HepG2 (cell line): ENCODE results near the gene HOXA7. TPM values are rescaled to one million over a fixed set of nuclear protein-coding genes. Genes with fewer than 3 reads are reported as not detected.

Experiments used
- ATAC-seq: fragments of 200-7000 bp; cut with Tn5 transposase; 3 replicates; pipeline ENCODE4 v1.9.1; 2020; ENCODE audit warnings: mild to moderate bottlenecking, moderate library complexity
- BruUV-seq: library from RNA; stranded (reverse); fragments of 400-500 nt; replicated peaks from 2 replicates; lab custom pipeline; 2021; lab: Mats Ljungman, UMichigan
- CTCF ChIA-PET: fragments of 300-600 bp; formaldehyde crosslinking; extraction: SDS; loops from one replicate; lab custom pipeline; 2021; ENCODE audit warnings: low total read pairs, inconsistent platforms, low intra/inter-chr PET ratio; lab: Yijun Ruan, JAX
- POLR2A ChIA-PET: fragments of 350-600 bp; sonication (Branson Sonifier 250); formaldehyde crosslinking; loops from one replicate; lab custom pipeline; 2020; ENCODE audit warnings: antibody characterized with exemption, inconsistent platforms; lab: Yijun Ruan, JAX
- DNase-seq: peaks from one replicate; pipeline ENCODE4 v3.0.0-alpha.2; 2015; ENCODE audit warnings: low spot score
- FAIRE-seq: peaks from 3 replicates; lab custom pipeline; 2011; peaks lifted over from hg19 to GRCh38; lab: Jason Lieb, UNC
- H2AFZ ChIP-seq: one replicate; pipeline ENCODE4 v1.6.1; 2011; ENCODE audit warnings: low read length, inconsistent platforms
- H3K27ac ChIP-seq: fragments of 300-600 bp; 3 replicates; pipeline ENCODE4 v1.8.0; 2011; ENCODE audit warnings: mixed run types, mild to moderate bottlenecking, mixed read lengths, low read length, inconsistent platforms; ENCODE audit not compliant: insufficient read depth; ENCODE audit errors: extremely low read length
- H3K27me3 ChIP-seq, 2 experiments: fragments of 200-600 bp in 1 of 2; 2 replicates in 1 of 2; 3 replicates in 1 of 2; pipeline versions ENCODE4 v1.6.0 to v1.8.0; 2011; ENCODE audit warnings: low read length in 2 of 2, mild to moderate bottlenecking in 2 of 2, moderate library complexity in 2 of 2, inconsistent platforms in 1 of 2; ENCODE audit not compliant: insufficient read depth in 2 of 2, control insufficient read depth in 1 of 2
- H3K36me3 ChIP-seq, 2 experiments: fragments of 200-600 bp in 1 of 2; replicated peaks in 1 of 2; 2 replicates in 1 of 2; 3 replicates in 1 of 2; pipeline versions ENCODE4 v1.5.1 to v1.8.0; 2011; ENCODE audit warnings: low read length in 2 of 2, inconsistent platforms in 1 of 2; ENCODE audit not compliant: insufficient read depth in 2 of 2, control insufficient read depth in 1 of 2
- H3K4me1 ChIP-seq: 2 replicates; pipeline ENCODE4 v1.5.1; 2012; ENCODE audit warnings: low read length, inconsistent platforms; ENCODE audit not compliant: insufficient read depth
- H3K4me2 ChIP-seq: 2 replicates; pipeline ENCODE4 v1.6.0; 2011; ENCODE audit warnings: low read depth, low read length, inconsistent platforms
- H3K4me3 ChIP-seq, 3 experiments: fragments of 200-600 bp in 1 of 3; sonication (generic), shearing (Covaris generic) in 1 of 3; replicated peaks in 1 of 3; 2 replicates each; pipeline ENCODE4 v1.5.1; 2011 to 2016; ENCODE audit warnings: low read length in 3 of 3, inconsistent platforms in 2 of 3, low read depth in 2 of 3, mild to moderate bottlenecking in 2 of 3, control low read depth in 1 of 3, mixed read lengths in 1 of 3; ENCODE audit not compliant: insufficient read depth in 1 of 3
- H3K79me2 ChIP-seq: one replicate; pipeline ENCODE4 v1.6.1; 2011; ENCODE audit warnings: low read length, inconsistent platforms; ENCODE audit not compliant: insufficient read depth
- H3K9ac ChIP-seq: 2 replicates; pipeline ENCODE4 v1.6.0; 2011; ENCODE audit warnings: mild to moderate bottlenecking, low read depth, low read length, inconsistent platforms; ENCODE audit not compliant: insufficient read depth
- H3K9me3 ChIP-seq: 2 replicates; pipeline ENCODE4 v1.5.1; 2012; ENCODE audit warnings: mild to moderate bottlenecking, low read length
- H4K20me1 ChIP-seq: 2 replicates; pipeline ENCODE4 v1.6.0; 2011; ENCODE audit warnings: inconsistent platforms, mild to moderate bottlenecking, low read length, moderate library complexity; ENCODE audit not compliant: insufficient read depth
- CBX2 ChIP-seq, 2 experiments: fragments of 200-600 bp in 1 of 2; sonication (generic); formaldehyde crosslinking in 1 of 2; IDR thresholded peaks; 2 replicates each; pipeline versions ENCODE4 v1.7.0 to v1.8.1; 2018 to 2022; ENCODE audit warnings: low read depth in 2 of 2, low read length in 1 of 2, mild to moderate bottlenecking in 1 of 2, missing genetic modification reagents in 1 of 2
- PHF20 ChIP-seq: sonication (generic); formaldehyde crosslinking; IDR thresholded peaks from 2 replicates; pipeline ENCODE4 v1.5.0; 2020; ENCODE audit warnings: mild to moderate bottlenecking, missing genetic modification reagents
- POLR2AphosphoS5 ChIP-seq: IDR thresholded peaks from 2 replicates; pipeline ENCODE4 v1.6.1; 2012; ENCODE audit warnings: low read depth, low read length
- SP2 ChIP-seq: sonication (generic); formaldehyde crosslinking; IDR thresholded peaks from 2 replicates; pipeline ENCODE4 v1.5.1; 2020; ENCODE audit warnings: mild to moderate bottlenecking, missing genetic modification reagents
- TOPORS ChIP-seq: sonication (generic); formaldehyde crosslinking; IDR thresholded peaks from 2 replicates; pipeline ENCODE4 v1.8.0; 2023; ENCODE audit warnings: mild to moderate bottlenecking, missing genetic modification reagents
- U2AF1 ChIP-seq: fragments of 200-400 bp; formaldehyde crosslinking; optimal IDR thresholded peaks from 2 replicates; pipeline ENCODE3; 2017; ENCODE audit warnings: mild to moderate bottlenecking, low read depth, low read length
- YY1 ChIP-seq: IDR thresholded peaks from 2 replicates; pipeline ENCODE4 v1.6.1; 2011; ENCODE audit warnings: low read length, low read depth, moderate library complexity, mild to moderate bottlenecking; ENCODE audit not compliant: insufficient read depth, insufficient replicate concordance
- ZNF451 ChIP-seq: sonication (generic); formaldehyde crosslinking; IDR thresholded peaks from 2 replicates; pipeline ENCODE4 v1.5.0; 2020; ENCODE audit warnings: mild to moderate bottlenecking, missing genetic modification reagents
- ZNF569 ChIP-seq: sonication (generic); formaldehyde crosslinking; IDR thresholded peaks from 2 replicates; pipeline ENCODE4 v1.5.0; 2020; ENCODE audit warnings: mild to moderate bottlenecking, missing genetic modification reagents, moderate library complexity, borderline replicate concordance
- WGBS: methylation state at CpG from one replicate; pipeline ENCODE4 v1.1.6; 2017; ENCODE audit warnings: low lambda C conversion rate; 5-methylcytosine and 5-hydroxymethylcytosine counted together
- in situ Hi-C: cut with HindIII; loops from 2 replicates; pipeline ENCODE4 v1.10.0; 2017; ENCODE audit warnings: low pct_unique_long_range_greater_than_20kb; ENCODE audit not compliant: extremely low pct_ligation_motif_present
- intact Hi-C: fragments of 100-400 bp; cut with micrococcal nuclease; formaldehyde crosslinking; loops from one replicate; pipeline ENCODE4 v1.10.0; 2022; ENCODE audit not compliant: unreplicated experiment
- polyA plus RNA-seq, 8 experiments: library from polyadenylated mRNA; depleted of rRNA in 3 of 8; stranded (reverse) in 7 of 8; unstranded in 1 of 8; fragments of >200 nt; fragmentation: Illumina TruSeq in 4 of 8; extraction: Trizol in 4 of 8; gene quantifications; 2 replicates each; pipeline versions ENCODE4 v1.2.1 to v1.2.3, GENCODE V29; 2011 to 2016; ENCODE audit warnings: low read depth in 4 of 8, missing spikeins in 1 of 8, mixed read lengths in 1 of 8; ENCODE audit not compliant: insufficient read depth in 1 of 8
- total RNA-seq, 5 experiments: library from RNA; depleted of rRNA; stranded (reverse); fragments of >200 nt; fragmentation: Illumina TruSeq; extraction: Trizol; gene quantifications; 2 replicates each; pipeline ENCODE4 v1.2.3, GENCODE V29; 2016; ENCODE audit warnings: low read depth in 1 of 5
- TF ChIP-seq, protein P1 (sequence below): sonication (generic); formaldehyde crosslinking; IDR thresholded peaks from 2 replicates; pipeline ENCODE4 v1.4.0; 2020; ENCODE audit warnings: mild to moderate bottlenecking, missing genetic modification reagents
- TF ChIP-seq, protein P2 (sequence below): sonication (generic); formaldehyde crosslinking; conservative IDR thresholded peaks from 2 replicates; pipeline ENCODE4 v1.4.0; 2020; ENCODE audit warnings: missing genetic modification reagents

The HOXA7 gene
- total and polyA plus RNA-seq, 2 of the 13 experiments (the other 11 are each of a cell fraction or from before 2014, with no cell fraction given), result 0.05 TPM; not detected in 1

DNA sequence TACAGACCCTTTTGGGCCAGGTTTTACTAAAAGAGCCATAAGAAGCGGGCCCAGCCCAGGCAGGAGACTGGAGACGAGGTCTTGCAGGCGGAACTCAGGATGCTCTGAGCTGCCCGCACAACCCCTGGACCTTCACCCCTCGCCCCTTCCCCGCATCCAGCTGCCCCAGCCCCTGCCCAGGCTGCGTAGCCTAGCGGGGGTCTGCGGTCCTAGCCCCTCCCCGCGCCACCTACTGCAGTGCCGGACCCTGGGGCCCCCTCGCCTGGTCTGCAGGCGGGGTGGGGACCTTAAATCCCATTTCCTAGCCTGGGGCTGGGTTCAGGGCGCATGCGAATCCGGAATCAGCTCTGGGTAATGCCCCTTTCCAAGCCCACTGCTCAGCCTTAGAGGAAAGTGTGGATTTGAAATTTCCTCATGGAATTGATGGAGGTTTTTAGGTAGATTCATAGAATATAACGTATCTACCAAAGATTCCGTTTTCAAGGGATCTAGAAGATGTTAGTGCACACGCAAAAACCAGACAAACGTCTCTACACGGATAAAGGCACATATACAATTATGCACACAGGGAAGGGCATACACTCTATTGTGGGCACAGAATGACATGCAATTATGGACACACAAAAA lies 3.5 kb downstream of the HOXA7 start:
- Histone ChIP-seq H3K79me2 (peaks cover 5% of the 10 kb centered on the region), H3K4me1 (peaks cover 51% of the 10 kb centered on the region), H3K9me3 (no peaks in the 10 kb centered on the region), H3K4me3 (peak overlapping the region in 1 of 3 experiments; percentile 44; a peak in 1 of 6 replicates), H3K9ac (no peak overlapping the region), H3K27me3 (peaks cover 6 to 61% of the 10 kb centered on the region in 2 experiments), H3K36me3 (no peaks in the 10 kb centered on the region), H4K20me1 (no peaks in the 10 kb centered on the region), H3K4me2 (peak overlapping the region; percentile 56), H3K27ac (no peak overlapping the region), H2AFZ (no peak overlapping the region)
- ChIA-PET CTCF (interaction anchor here (0.6 kb wide), 1 partner anchor 43 kb away, joined by 3 read pairs; no protein-coding TSS in a partner anchor), POLR2A (interaction anchor here (0.8 kb wide), 1 partner anchor 22 kb away, joined by 3 read pairs; no protein-coding TSS in a partner anchor)
- DNase-seq (no peak), ATAC-seq (no peak), FAIRE-seq (no peak)
- BruUV-seq, result no TSS peak
- WGBS, result 68% methylated on average over 11 of the region's 22 CpGs
- TF ChIP-seq ZNF569 (CRISPR knock-in tag) (no peak), CBX2 (IDR thresholded peaks at IDR 0.05; ENCODE audit: low read depth, low read length) (peak; percentile 72; the same call in 1 of the 2 replicates), CBX2 (CRISPR knock-in tag; IDR thresholded peaks at IDR 0.05; ENCODE audit: low read depth) (no peak), U2AF1 (no peak)
- intact Hi-C loops, result no loop called here
- in situ Hi-C loops, result loop anchor here (25.0 kb wide), 1 partner anchor 1066 kb away; no protein-coding TSS in a partner anchor

DNA sequence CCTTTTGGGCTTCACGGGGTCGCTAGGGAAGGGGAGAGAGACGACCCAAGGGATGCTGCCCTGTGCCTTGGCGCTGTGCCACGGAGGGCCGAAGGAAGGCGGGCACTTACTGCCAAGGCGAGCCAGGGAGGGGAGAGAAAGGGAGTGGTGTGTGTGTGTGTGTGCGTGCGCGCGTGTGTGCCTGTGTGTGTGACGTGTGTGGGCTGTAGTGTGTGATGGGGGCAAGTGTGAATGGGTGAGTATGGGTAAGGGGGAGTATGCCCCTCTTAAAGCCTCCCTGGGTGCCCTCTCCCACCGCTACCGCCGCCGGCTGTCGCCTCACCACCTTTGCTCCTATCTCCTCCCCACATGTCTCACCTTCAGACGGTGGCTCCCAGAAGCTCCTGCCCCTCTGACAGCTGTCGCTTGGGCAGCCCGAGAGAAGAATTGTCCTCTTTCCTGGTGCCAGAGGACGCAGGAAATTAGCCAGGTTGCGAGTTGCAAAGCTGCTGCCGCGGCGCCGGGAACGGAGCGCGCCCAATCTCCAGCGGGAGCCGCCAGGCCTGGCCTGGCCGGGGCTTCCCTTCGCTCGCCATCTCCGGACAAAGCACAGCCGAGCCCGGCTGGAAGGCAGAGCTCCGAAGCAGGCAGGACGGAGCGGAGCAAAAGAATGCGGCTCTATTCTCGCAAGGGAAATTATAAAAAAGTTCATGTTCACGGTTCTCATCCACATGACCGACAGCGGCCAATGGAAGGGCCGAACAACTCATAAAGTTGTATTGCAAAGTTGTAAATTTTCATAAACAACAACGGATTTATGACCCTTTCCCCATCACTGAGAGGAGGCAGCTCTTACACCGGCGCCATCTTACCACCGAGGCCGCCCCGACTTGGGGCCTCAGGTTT lies 4.3 kb downstream of the HOXA7 start, which contains the start of gene HOXA3:
HOXA3 (minus strand) TSS at position 653 of the 885 bp plus-strand sequence. CDS start 41,943 bp downstream, outside the sequence.
- Histone ChIP-seq H3K4me1 (peaks cover 51% of the 10 kb centered on the region), H3K79me2 (peaks cover 5% of the 10 kb centered on the region), H3K4me3 (peak within 1 kb of the TSS; percentile 2 to 88 (median 85); a peak in 3 of 6 replicates), H3K9ac (no peak within 1 kb of the TSS), H3K9me3 (no peaks in the 10 kb centered on the region), H2AFZ (no peak within 1 kb of the TSS), H3K4me2 (peak within 1 kb of the TSS; percentile 88), H3K27ac (no peak within 1 kb of the TSS), H3K36me3 (no peaks in the 10 kb centered on the region), H4K20me1 (no peaks in the 10 kb centered on the region), H3K27me3 (peaks cover 6 to 54% of the 10 kb centered on the region in 2 experiments)
- in situ Hi-C loops (loop anchor here (25.0 kb wide), 1 partner anchor 1065 kb away; no protein-coding TSS in a partner anchor), intact Hi-C loops (no loop called here)
- DNase-seq, result no peak
- peak; percentile 7; the same call in 2 of the 3 replicates for ATAC-seq
- WGBS, result 48% methylated on average over 42 of the region's 53 CpGs
- FAIRE-seq, result no peak
- no TSS peak for BruUV-seq
- ChIA-PET POLR2A (interaction anchor here (0.8 kb wide), 1 partner anchor 21 kb away, joined by 3 read pairs; no protein-coding TSS in a partner anchor), CTCF (interaction anchor here (0.6 to 1.7 kb wide), 2 partner anchors 9 to 44 kb away, joined by 3 to 13 read pairs; no protein-coding TSS in a partner anchor)
- TF ChIP-seq PHF20 (CRISPR knock-in tag), result no peak
- TF ChIP-seq POLR2AphosphoS5, result no peak
- TF ChIP-seq, protein P1, sequence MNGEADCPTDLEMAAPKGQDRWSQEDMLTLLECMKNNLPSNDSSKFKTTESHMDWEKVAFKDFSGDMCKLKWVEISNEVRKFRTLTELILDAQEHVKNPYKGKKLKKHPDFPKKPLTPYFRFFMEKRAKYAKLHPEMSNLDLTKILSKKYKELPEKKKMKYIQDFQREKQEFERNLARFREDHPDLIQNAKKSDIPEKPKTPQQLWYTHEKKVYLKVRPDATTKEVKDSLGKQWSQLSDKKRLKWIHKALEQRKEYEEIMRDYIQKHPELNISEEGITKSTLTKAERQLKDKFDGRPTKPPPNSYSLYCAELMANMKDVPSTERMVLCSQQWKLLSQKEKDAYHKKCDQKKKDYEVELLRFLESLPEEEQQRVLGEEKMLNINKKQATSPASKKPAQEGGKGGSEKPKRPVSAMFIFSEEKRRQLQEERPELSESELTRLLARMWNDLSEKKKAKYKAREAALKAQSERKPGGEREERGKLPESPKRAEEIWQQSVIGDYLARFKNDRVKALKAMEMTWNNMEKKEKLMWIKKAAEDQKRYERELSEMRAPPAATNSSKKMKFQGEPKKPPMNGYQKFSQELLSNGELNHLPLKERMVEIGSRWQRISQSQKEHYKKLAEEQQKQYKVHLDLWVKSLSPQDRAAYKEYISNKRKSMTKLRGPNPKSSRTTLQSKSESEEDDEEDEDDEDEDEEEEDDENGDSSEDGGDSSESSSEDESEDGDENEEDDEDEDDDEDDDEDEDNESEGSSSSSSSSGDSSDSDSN (CRISPR knock-in tag), result peak; percentile 61; the same call in 1 of the 2 replicates
- no peak for TF ChIP-seq YY1
- no peak for TF ChIP-seq TOPORS
- no peak for TF ChIP-seq SP2 (CRISPR knock-in tag)
- TF ChIP-seq, protein P2, sequence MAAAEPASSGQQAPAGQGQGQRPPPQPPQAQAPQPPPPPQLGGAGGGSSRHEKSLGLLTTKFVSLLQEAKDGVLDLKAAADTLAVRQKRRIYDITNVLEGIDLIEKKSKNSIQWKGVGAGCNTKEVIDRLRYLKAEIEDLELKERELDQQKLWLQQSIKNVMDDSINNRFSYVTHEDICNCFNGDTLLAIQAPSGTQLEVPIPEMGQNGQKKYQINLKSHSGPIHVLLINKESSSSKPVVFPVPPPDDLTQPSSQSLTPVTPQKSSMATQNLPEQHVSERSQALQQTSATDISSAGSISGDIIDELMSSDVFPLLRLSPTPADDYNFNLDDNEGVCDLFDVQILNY (CRISPR knock-in tag), result no peak
- TF ChIP-seq ZNF451 (CRISPR knock-in tag), result no peak
